ENCODE results near the gene SDCCAG8. TPM values are rescaled to one million over a fixed set of nuclear protein-coding genes. Genes with fewer than 3 reads are reported as not detected.
"Not testable (repeated sequence)": the region's sequence is repeated elsewhere in the genome, so short reads cannot be mapped to it uniquely, and the experiment has no call there.

SDCCAG8 gene
- total RNA-seq, 1 donor from 2014 or later: 21.4 TPM

GRCh38 chr1:243325305-243325890 is 69.6 kb downstream of the SDCCAG8 start:
- peak; percentile 66 to 71 for DNase-seq (ENCODE audit: low read depth in 2 of 2)

GRCh38 chr1:243332440-243332839 is 76.6 kb downstream of the SDCCAG8 start:
- DNase-seq (ENCODE audit: low read depth in 2 of 2): no peak

GRCh38 chr1:243335292-243335691 is 79.5 kb downstream of the SDCCAG8 start:
- peak in 1 of 2 donors; percentile 31 for DNase-seq (ENCODE audit: low read depth in 2 of 2)

- DNase-seq (ENCODE audit: low read depth in 2 of 2): no peak
Observed at GRCh38 chr1:243336163-243336562, 80.3 kb downstream of the SDCCAG8 start.

- DNase-seq (ENCODE audit: low read depth in 2 of 2): not testable (repeated sequence)
Observed at GRCh38 chr1:243338848-243339247, 83.0 kb downstream of the SDCCAG8 start.

GRCh38 chr1:243341074-243341473 is 85.2 kb downstream of the SDCCAG8 start:
- peak in 1 of 2 donors; percentile 31 for DNase-seq (ENCODE audit: low read depth in 2 of 2)

GRCh38 chr1:243343970-243344937 is 88.4 kb downstream of the SDCCAG8 start:
- peak; percentile 22 to 57 for DNase-seq (ENCODE audit: low read depth in 2 of 2)

GRCh38 chr1:243345205-243345604 is 89.4 kb downstream of the SDCCAG8 start:
- DNase-seq (ENCODE audit: low read depth in 2 of 2): peak in 1 of 2 donors; percentile 22

- no peak for DNase-seq (ENCODE audit: low read depth in 2 of 2)
Observed at GRCh38 chr1:243346016-243346415, 90.2 kb downstream of the SDCCAG8 start.

GRCh38 chr1:243346468-243346867 is 90.6 kb downstream of the SDCCAG8 start:
- no peak for DNase-seq (ENCODE audit: low read depth in 2 of 2)

- DNase-seq (ENCODE audit: low read depth in 2 of 2): no peak
Observed at GRCh38 chr1:243348331-243348730, 92.5 kb downstream of the SDCCAG8 start.

GRCh38 chr1:243349128-243349527 is 93.3 kb downstream of the SDCCAG8 start:
- DNase-seq (ENCODE audit: low read depth in 2 of 2): no peak

- no peak for DNase-seq (ENCODE audit: low read depth in 2 of 2)
Observed at GRCh38 chr1:243351337-243351736, 95.5 kb downstream of the SDCCAG8 start.

- peak; percentile 29 to 36 for DNase-seq (ENCODE audit: low read depth in 2 of 2)
Observed at GRCh38 chr1:243354511-243355153, 98.8 kb downstream of the SDCCAG8 start.

- no peak for DNase-seq (ENCODE audit: low read depth in 2 of 2)
Observed at GRCh38 chr1:243363832-243364231, 108.0 kb downstream of the SDCCAG8 start.

- no peak for DNase-seq (ENCODE audit: low read depth in 2 of 2)
Observed at GRCh38 chr1:243364330-243364729, 108.5 kb downstream of the SDCCAG8 start.

GRCh38 chr1:243364866-243365265 is 109.0 kb downstream of the SDCCAG8 start:
- no peak for DNase-seq (ENCODE audit: low read depth in 2 of 2)

- DNase-seq (ENCODE audit: low read depth in 2 of 2): no peak
Observed at GRCh38 chr1:243367314-243367713, 111.5 kb downstream of the SDCCAG8 start.

- DNase-seq (ENCODE audit: low read depth in 2 of 2): no peak
Observed at GRCh38 chr1:243374412-243374811, 118.6 kb downstream of the SDCCAG8 start.

- DNase-seq (ENCODE audit: low read depth in 2 of 2): no peak
Observed at GRCh38 chr1:243375596-243375995, 119.8 kb downstream of the SDCCAG8 start.

- no peak for DNase-seq (ENCODE audit: low read depth in 2 of 2)
Observed at GRCh38 chr1:243378669-243379068, 122.8 kb downstream of the SDCCAG8 start.

- DNase-seq (ENCODE audit: low read depth in 2 of 2): no peak
Observed at GRCh38 chr1:243379208-243379607, 123.4 kb downstream of the SDCCAG8 start.

Data from dermis microvascular lymphatic vessel endothelial cell (primary cell).